WTC11 (cell line): ENCODE data around the gene CCDC43.

ENCODE experiments used
- ATF2 ChIP-seq: sonication (generic); formaldehyde crosslinking; IDR thresholded peaks from 2 replicates; pipeline ENCODE4 v1.8.1; 2022; ENCODE audit warnings: low read depth, missing genetic modification reagents, borderline replicate concordance
- ETV6 ChIP-seq: sonication (generic); formaldehyde crosslinking; IDR thresholded peaks from 2 replicates; pipeline ENCODE4 v1.8.1; 2022; ENCODE audit warnings: mild to moderate bottlenecking, missing genetic modification reagents
- SP1 ChIP-seq: sonication (generic); formaldehyde crosslinking; conservative IDR thresholded peaks from 2 replicates; pipeline ENCODE4 v1.8.1; 2022; ENCODE audit warnings: missing genetic modification reagents
- ZNF219 ChIP-seq: sonication (generic); formaldehyde crosslinking; IDR thresholded peaks from 2 replicates; pipeline ENCODE4 v1.8.0; 2023; ENCODE audit warnings: missing genetic modification reagents, mild to moderate bottlenecking, borderline replicate concordance
- ZNF396 ChIP-seq: fragments of 250-450 bp; sonication (Bioruptor Pico); IDR thresholded peaks from 2 replicates; pipeline ENCODE4 v1.8.0; 2021; ENCODE audit warnings: mild to moderate bottlenecking, moderate library complexity, borderline replicate concordance
- TF ChIP-seq, protein P1 (sequence below): fragments of 200-600 bp; IDR thresholded peaks from 2 replicates; pipeline ENCODE4 v1.8.0; 2022; ENCODE audit warnings: antibody characterized with exemption
- TF ChIP-seq, protein P2 (sequence below): sonication (generic); formaldehyde crosslinking; IDR thresholded peaks from 2 replicates; pipeline ENCODE4 v1.8.1; 2022; ENCODE audit warnings: low read depth, mild to moderate bottlenecking, moderate library complexity, missing genetic modification reagents, borderline replicate concordance

DNA sequence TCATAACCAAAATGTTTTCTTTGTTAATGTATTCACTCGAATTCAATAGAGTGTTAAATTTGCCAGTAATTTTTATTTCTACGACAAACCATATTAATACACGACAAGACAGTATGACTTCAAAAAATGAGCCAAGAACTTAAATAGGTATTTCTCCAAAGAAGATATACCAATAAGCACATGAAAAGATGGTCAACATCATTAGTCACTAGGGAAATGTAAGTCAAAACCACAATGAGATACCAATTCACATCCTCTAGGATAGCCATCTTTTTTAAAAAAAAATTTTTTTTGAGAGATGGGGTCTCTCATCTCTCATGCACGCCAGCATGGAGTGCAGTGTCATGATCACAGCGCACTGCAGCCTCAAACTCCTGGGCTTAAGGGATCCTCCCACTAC is 38.3 kb downstream of the CCDC43 start:
- TF ChIP-seq ZNF396 (CRISPR knock-in tag) (no peak), ETV6 (CRISPR knock-in tag) (no peak), SP1 (no peak), ATF2 (CRISPR knock-in tag) (no peak), ZNF219 (CRISPR knock-in tag) (no peak)
- TF ChIP-seq, protein P1, sequence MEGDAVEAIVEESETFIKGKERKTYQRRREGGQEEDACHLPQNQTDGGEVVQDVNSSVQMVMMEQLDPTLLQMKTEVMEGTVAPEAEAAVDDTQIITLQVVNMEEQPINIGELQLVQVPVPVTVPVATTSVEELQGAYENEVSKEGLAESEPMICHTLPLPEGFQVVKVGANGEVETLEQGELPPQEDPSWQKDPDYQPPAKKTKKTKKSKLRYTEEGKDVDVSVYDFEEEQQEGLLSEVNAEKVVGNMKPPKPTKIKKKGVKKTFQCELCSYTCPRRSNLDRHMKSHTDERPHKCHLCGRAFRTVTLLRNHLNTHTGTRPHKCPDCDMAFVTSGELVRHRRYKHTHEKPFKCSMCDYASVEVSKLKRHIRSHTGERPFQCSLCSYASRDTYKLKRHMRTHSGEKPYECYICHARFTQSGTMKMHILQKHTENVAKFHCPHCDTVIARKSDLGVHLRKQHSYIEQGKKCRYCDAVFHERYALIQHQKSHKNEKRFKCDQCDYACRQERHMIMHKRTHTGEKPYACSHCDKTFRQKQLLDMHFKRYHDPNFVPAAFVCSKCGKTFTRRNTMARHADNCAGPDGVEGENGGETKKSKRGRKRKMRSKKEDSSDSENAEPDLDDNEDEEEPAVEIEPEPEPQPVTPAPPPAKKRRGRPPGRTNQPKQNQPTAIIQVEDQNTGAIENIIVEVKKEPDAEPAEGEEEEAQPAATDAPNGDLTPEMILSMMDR = no peak
- TF ChIP-seq, protein P2, sequence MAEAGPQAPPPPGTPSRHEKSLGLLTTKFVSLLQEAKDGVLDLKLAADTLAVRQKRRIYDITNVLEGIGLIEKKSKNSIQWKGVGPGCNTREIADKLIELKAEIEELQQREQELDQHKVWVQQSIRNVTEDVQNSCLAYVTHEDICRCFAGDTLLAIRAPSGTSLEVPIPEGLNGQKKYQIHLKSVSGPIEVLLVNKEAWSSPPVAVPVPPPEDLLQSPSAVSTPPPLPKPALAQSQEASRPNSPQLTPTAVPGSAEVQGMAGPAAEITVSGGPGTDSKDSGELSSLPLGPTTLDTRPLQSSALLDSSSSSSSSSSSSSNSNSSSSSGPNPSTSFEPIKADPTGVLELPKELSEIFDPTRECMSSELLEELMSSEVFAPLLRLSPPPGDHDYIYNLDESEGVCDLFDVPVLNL = no peak
